ENCODE measurements around the gene AKT1.

DNA sequence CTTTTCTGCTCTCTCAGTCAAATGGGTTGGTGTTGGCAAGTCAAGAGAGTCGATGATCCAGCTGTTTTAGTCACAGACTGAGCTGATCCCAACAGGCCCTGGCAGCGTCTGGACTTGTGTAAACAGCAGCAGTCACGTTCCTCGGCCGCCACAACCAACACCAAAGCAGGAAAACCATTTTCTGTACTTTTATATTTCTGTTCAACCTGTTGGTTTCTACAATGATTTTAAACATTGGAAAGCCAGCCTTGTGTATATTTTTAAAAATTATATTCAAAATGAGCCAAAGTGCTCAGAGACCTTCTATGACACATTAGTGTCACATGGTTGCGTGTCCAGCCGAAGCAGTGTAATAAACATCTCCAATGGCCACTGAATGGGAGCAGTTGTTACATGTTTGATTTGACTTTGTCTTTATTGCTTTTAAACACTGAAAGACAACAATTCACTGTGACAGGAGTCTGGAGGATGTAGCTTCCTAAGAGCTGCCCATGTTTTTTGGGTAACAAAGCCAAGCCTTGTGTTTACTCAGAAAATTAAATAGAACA is 48.5 kb downstream of the AKT1 start:
- TF ChIP-seq, protein P1, sequence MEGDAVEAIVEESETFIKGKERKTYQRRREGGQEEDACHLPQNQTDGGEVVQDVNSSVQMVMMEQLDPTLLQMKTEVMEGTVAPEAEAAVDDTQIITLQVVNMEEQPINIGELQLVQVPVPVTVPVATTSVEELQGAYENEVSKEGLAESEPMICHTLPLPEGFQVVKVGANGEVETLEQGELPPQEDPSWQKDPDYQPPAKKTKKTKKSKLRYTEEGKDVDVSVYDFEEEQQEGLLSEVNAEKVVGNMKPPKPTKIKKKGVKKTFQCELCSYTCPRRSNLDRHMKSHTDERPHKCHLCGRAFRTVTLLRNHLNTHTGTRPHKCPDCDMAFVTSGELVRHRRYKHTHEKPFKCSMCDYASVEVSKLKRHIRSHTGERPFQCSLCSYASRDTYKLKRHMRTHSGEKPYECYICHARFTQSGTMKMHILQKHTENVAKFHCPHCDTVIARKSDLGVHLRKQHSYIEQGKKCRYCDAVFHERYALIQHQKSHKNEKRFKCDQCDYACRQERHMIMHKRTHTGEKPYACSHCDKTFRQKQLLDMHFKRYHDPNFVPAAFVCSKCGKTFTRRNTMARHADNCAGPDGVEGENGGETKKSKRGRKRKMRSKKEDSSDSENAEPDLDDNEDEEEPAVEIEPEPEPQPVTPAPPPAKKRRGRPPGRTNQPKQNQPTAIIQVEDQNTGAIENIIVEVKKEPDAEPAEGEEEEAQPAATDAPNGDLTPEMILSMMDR (IDR thresholded peaks at IDR 0.05), result no peak
- no peak for TF ChIP-seq POLR2A (IDR thresholded peaks at IDR 0.05)
